ENCODE data around the gene CERK. TPM values are rescaled to one million over a fixed set of nuclear protein-coding genes. Genes with fewer than 3 reads are reported as not detected.

Gene CERK
- total and polyA plus RNA-seq, 9 of the 15 experiments (the other 6 are each of a cell fraction or from before 2014, with no cell fraction given) = 1.1 to 14.9 (median 8.7) TPM

DNA sequence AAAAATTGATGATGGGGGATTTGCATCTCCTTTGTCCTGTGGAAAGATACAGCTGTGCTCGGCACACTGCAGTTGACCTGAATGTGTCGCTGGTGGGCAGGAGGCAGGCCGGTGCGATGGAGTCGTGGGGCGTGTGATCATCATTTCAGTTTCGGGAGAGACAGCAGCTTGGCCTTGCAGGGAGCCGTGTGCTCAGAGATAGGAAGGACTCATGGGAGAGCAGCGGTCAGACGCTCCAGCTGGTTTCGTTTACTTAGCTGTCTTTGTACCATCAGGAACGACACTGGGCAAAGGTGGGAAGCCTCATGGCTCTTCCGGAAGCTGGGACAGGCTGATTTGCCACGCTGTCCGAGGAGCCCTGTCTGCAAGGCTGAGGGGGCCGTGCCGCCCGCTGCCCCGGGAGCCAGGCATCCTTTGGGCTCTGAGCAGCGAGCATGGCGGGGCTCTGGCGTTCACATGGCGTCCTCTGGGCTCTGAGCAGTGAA is 85.2 kb downstream of the CERK start:
- no peak for FAIRE-seq
- peak overlapping the region; percentile 72; the same call in 1 of the 3 replicates for H3K27ac ChIP-seq (ENCODE audit: extremely low read depth, low read depth, low read length)

More for the DNA sequence above, 85.2 kb downstream of the CERK start:
- intact Hi-C loops (cut with micrococcal nuclease) = no loop called here
- Histone ChIP-seq H3K9me3 (replicated peaks; ENCODE audit: control insufficient read depth, insufficient read depth, low read depth, low read length) (no peaks in the 10 kb centered on the region), H3K4me1 (replicated peaks in 1 of 2; ENCODE audit: control insufficient read depth in 2 of 2, insufficient read depth in 2 of 2, low read length in 2 of 2) (peaks cover 41 to 64% of the 10 kb centered on the region in 2 experiments), H3K9ac (ENCODE audit: insufficient read depth in 1 of 2, low read depth in 2 of 2, low read length in 2 of 2) (peak overlapping the region in 1 of 2 experiments; percentile 2; a peak in 2 of 4 replicates), H3K27me3 (ENCODE audit: control insufficient read depth in 2 of 2, insufficient read depth in 2 of 2, low read length in 2 of 2) (no peaks in the 10 kb centered on the region), H3K79me2 (ENCODE audit: control insufficient read depth, insufficient read depth, low read length) (peaks cover 54% of the 10 kb centered on the region), H3K4me2 (ENCODE audit: insufficient read depth, low read length) (no peak overlapping the region), H2AFZ (ENCODE audit: low read depth, low read length) (no peak overlapping the region), H3K9me1 (ENCODE audit: control insufficient read depth, insufficient read depth, low read length) (no peaks in the 10 kb centered on the region), H4K20me1 (replicated peaks; ENCODE audit: control insufficient read depth, insufficient read depth, low read length) (no peaks in the 10 kb centered on the region), H3K36me3 (ENCODE audit: control insufficient read depth, insufficient read depth, low read length) (no peaks in the 10 kb centered on the region; the same call in 2 of the 3 replicates), H3K4me3 (no peak overlapping the region)
- TF ChIP-seq NCOA1 (IDR thresholded peaks at IDR 0.05; ENCODE audit: low read depth) = no peak
- TF ChIP-seq TFAP4 (CRISPR knock-in tag; IDR thresholded peaks at IDR 0.05; ENCODE audit: borderline replicate concordance) = peak; percentile 40; the same call in 1 of the 2 replicates
- no TSS peak for BruUV-seq (replicated peaks)
- ATAC-seq (no peak), DNase-seq (ENCODE audit: extremely low read depth in 1 of 4, low spot score in 3 of 4) (no peak)
- ChIA-PET POLR2A (interaction anchor here (0.6 to 0.8 kb wide), 2 partner anchors 34 to 110 kb away, joined by 3 read pairs; partner anchors contain the start of gene TBC1D22A), CTCF (ENCODE audit: low intra/inter-chr PET ratio) (no interaction called here)
- in situ Hi-C loops (cut with MboI) = no loop called here
- 69% methylated on average over 10 of the region's 23 CpGs for WGBS (ENCODE audit: insufficient coverage, low coverage, missing lambda C conversion rate)
